HG03039 (cell line): Measurements from ENCODE around the gene CARS1.

Experiments
- ATAC-seq: cut with Tn5 transposase; IDR thresholded peaks from one replicate; pipeline ENCODE4 v1.9.1; 2021; ENCODE audit warnings: mild to moderate bottlenecking, moderate library complexity; ENCODE audit not compliant: unreplicated experiment

CARS1 gene

DNA sequence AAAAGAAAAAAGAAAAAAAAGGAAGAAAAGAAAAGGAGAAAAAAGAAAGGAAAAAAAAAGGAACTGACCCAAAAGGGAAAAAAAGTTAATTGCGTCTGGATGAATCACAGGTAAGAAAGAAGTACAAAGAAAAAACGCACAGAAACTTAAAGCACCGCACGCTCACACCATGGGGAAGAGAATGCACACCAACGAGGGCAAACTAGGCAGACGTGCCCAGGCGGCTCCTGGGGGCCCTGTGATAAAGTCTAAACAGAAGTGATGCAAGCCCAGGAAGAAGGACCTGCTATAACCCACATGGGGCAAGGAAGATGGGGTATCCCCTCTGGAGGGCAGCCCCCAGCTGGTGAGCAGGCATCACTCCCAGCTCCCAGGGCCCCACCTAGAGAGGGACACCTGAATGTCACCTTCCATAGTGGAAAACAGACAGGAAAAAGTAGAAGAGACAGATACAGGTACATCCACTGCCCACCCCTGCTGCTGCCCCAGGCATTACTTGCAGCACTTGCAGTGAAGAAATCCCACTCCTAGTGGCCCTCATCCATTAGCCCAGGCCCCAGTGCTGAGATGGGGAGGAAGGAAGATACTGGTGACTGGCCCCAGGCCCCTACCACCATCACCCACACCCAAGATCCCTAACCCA is 94.0 kb downstream of the CARS1 start:
- ATAC-seq = no peak

DNA sequence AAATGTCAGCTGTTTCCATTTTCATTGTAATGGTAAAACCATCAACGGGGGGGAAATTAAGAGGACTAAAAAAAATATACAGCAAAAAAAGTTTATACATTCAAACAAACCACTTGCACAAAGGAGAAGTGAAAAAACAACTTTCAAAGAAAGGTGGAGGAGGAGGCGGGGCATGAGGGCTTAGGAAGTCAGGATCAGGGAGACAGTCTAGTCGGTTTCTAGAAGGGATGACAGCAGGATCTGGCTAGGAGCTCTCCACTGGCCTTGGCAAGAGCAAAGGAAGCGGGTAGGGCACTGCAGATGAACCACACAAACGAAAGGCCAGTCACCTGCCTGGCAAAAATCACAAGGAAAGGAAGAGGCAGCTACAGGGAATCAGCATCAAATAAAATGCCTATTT is 96.1 kb downstream of the CARS1 start:
- no peak for ATAC-seq

DNA sequence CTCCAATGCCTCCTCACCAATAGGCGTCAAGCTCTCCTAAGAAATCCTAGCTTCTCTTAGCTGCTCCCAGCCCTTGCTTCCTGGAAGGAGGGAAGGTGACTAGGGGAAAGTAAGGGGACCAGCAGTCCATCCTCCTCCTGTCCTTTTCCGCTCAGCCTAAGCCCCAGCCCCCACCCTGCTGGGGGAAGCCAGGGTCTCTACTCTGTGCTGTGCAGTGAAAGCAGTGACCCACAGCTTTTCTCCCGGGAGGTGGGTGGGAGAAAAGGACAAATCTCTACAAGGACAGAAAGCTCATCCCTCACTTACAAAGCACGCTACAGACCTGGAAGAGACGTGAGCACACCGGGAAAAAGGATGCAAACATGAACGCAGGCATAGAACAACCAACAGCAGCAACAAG is 97.1 kb downstream of the CARS1 start:
- no peak for ATAC-seq

DNA sequence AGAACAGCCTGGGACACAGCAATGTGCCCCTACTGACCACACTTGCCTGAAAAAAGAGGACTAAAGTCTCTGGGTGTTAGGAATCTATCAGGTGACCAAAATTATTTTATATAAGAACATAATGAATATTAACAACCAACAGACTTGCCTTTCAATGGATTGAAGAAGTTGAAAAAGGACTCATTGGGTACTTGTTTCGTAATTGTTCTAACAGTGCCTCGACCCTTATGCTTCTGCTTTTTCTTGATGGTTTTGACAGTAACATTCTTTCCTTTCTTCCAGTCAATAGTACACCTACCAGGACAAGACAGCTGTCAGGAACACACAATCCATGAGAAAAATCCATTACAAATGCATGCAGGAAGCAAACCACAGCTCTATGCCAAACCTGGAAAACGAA is 99.0 kb downstream of the CARS1 start:
- ATAC-seq = no peak

DNA sequence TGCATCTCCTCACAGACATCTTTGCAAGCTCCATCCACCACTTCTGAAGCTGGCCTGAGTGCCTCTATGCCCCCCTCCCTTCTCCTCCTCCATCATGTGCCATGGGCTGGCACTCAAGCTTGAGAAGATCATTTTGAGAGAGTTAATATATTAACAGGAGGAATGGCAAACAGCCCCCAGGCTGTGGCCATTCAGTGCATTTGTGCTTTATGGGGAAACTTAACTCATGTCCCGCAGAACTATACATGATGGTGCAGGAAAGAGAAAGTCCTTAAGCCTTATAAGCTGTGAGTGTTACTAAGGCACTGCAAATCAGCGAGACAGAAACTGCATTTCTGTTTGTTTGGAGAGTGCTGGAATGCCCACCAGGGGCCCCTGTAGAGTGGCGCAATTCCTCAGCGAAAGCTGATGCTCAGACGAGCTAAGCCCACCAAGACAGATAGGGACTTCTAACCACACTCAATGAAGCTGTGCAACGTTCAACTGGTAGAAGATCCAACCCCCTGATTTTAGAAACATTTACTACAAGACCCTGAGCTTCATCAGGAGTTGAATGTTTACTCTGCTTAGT is 101.2 kb downstream of the CARS1 start:
- no peak for ATAC-seq

DNA sequence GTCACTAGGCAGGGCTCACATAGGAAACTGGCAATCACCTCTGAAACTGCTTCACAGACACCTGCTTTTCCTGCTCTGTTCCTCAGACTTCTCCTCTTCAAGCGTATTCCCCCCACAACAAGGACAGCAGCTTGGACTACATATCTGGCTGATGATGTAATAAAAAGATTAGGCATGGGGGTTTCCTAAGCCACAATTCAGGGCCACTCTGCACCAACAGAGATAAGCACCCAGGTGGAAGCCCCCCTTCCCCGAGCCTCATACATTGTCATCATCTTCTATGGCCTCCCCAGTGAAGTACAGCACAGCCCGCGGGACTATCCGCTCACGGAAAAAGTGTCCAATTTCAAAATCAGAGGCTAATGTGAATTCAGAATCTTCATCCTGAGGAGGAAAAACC is 103.0 kb downstream of the CARS1 start:
- no peak for ATAC-seq

DNA sequence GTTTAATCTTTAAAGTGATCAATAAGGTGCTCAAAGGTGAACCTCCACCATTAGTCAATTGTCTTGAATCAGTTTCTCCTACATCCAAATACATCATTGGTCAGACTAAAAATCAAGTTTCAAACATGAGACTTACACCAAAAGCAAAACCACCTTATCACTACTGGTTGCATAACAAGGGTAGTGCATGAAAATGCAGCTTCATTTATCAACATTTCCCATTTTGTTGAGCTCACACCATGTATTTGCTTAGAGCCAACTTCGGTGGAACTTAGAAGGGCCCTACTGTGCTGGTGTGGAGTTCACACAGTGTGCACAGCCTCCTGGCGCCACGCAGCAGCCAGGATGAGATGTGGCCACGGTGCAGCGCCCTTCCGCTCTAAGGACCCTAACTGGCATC is 104.9 kb downstream of the CARS1 start:
- ATAC-seq = no peak

DNA sequence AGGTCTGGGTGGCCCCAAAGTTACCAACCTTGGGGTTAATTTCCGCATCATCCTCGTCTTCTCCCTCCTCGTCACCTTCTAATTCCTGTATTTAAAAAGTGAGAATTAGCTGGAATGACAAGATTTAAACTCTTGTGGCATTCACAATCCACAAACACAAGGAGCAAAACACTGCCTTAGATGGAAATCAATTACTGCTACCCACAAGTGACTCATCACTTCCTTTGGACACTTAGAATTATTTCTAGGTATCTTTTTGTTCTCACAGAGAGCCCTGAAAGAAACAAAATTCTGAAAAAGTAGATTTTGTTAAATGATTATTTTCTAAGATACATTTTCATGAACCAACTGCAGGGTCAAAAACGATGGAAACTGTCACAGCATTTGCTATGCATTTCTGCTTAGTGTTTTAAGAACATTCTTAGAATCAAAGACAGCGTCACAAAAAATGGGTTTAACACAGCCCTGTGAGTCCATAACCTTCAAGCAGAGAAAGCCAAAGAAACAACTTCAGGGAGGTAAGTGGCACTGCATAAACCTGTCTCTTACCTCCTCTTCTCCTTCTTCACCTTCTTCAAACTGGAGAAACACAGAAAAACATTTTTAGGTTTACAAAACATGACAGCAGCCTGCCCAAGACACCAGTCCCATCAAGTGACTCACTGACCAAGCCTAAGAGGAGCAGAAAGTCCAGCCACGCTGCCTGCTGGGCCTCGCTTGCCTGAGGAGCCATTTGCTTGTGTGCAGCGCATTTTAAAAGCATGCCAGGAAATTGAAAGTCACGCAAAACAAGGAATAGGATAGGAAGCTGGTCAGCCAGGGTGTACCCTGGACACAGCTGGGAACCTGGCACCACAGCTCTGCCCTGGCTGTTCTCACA is 105.8 kb downstream of the CARS1 start:
- no peak for ATAC-seq
